Endodermal cell (in vitro differentiated cells): ENCODE data around the gene CIT. TPM values are rescaled to one million over a fixed set of nuclear protein-coding genes. Genes with fewer than 3 reads are reported as not detected.

Source experiments
- DNase-seq: peaks from one replicate; pipeline ENCODE4 v3.0.0-alpha.2; 2017
- H3K27ac ChIP-seq: 2 replicates; pipeline ENCODE4 v1.5.1; 2013; ENCODE audit warnings: mild to moderate bottlenecking, low read depth, low read length, moderate library complexity
- H3K27me3 ChIP-seq: 2 replicates; pipeline ENCODE4 v1.6.1; 2013; ENCODE audit warnings: mild to moderate bottlenecking, low read length, moderate library complexity; ENCODE audit not compliant: insufficient read depth, control insufficient read depth, poor library complexity, severe bottlenecking
- H3K36me3 ChIP-seq: 2 replicates; pipeline ENCODE4 v1.7.0; 2013; ENCODE audit warnings: mild to moderate bottlenecking, low read length, moderate library complexity; ENCODE audit not compliant: control insufficient read depth, insufficient read depth
- H3K4me1 ChIP-seq: one replicate; pipeline ENCODE4 v1.7.0; 2013; ENCODE audit warnings: low read length; ENCODE audit not compliant: control insufficient read depth, insufficient read depth
- H3K4me3 ChIP-seq: 2 replicates; pipeline ENCODE4 v1.5.1; 2013; ENCODE audit warnings: mild to moderate bottlenecking, low read length, moderate library complexity
- H3K9ac ChIP-seq: 2 replicates; pipeline ENCODE4 v1.6.1; 2013; ENCODE audit warnings: mild to moderate bottlenecking, low read length, moderate library complexity; ENCODE audit not compliant: poor library complexity, severe bottlenecking; ENCODE audit errors: extremely low read depth
- H3K9me3 ChIP-seq: 2 replicates; pipeline ENCODE4 v1.6.1; 2013; ENCODE audit warnings: mild to moderate bottlenecking, low read length, moderate library complexity; ENCODE audit not compliant: control insufficient read depth
- H3K27ac Mint-ChIP-seq: 2 replicates; pipeline ENCODE4 v1.8.0; 2020; ENCODE audit warnings: mixed read lengths
- H3K27me3 Mint-ChIP-seq: 2 replicates; pipeline ENCODE4 v1.8.0; 2021; ENCODE audit warnings: mild to moderate bottlenecking, mixed read lengths; ENCODE audit not compliant: insufficient read depth
- H3K36me3 Mint-ChIP-seq: 2 replicates; pipeline ENCODE4 v1.8.0; 2020; ENCODE audit warnings: low read depth, mixed read lengths
- H3K4me1 Mint-ChIP-seq: 2 replicates; pipeline ENCODE4 v1.8.0; 2020; ENCODE audit warnings: mixed read lengths
- H3K4me3 Mint-ChIP-seq: 2 replicates; pipeline ENCODE4 v1.8.0; 2020; ENCODE audit warnings: mild to moderate bottlenecking, moderate library complexity, mixed read lengths
- H3K9me3 Mint-ChIP-seq: 2 replicates; pipeline ENCODE4 v1.8.0; 2020; ENCODE audit warnings: mild to moderate bottlenecking, mixed read lengths
- WGBS, 2 experiments: methylation state at CpG; one replicate each; pipeline versions ENCODE4 v1.1.5 to v1.1.7; 2013; ENCODE audit warnings: missing lambda C conversion rate in 2 of 2, mixed read lengths in 1 of 2; ENCODE audit not compliant: insufficient coverage in 1 of 2, insufficient read length in 1 of 2; 5-methylcytosine and 5-hydroxymethylcytosine counted together
- total RNA-seq, 2 donors: library from RNA; stranded (reverse); fragmentation: NEBNext Ultra II Directional in 1 of 2; extraction: Animal tissue kit (Norgen Biotek cat#: 25700) in 1 of 2; gene quantifications; 2 replicates in 1 of 2; 3 replicates in 1 of 2; pipeline ENCODE4 v1.2.1, GENCODE V29; 2021
- TF ChIP-seq, protein P1 (sequence below): fragments of 200-600 bp; sonication (generic); conservative IDR thresholded peaks from 2 replicates; pipeline ENCODE4 v1.5.0; 2021; ENCODE audit warnings: antibody characterized with exemption, mild to moderate bottlenecking

CIT gene
- total RNA-seq, 2 donors from 2014 or later = 57.3 to 79.1 TPM

DNA sequence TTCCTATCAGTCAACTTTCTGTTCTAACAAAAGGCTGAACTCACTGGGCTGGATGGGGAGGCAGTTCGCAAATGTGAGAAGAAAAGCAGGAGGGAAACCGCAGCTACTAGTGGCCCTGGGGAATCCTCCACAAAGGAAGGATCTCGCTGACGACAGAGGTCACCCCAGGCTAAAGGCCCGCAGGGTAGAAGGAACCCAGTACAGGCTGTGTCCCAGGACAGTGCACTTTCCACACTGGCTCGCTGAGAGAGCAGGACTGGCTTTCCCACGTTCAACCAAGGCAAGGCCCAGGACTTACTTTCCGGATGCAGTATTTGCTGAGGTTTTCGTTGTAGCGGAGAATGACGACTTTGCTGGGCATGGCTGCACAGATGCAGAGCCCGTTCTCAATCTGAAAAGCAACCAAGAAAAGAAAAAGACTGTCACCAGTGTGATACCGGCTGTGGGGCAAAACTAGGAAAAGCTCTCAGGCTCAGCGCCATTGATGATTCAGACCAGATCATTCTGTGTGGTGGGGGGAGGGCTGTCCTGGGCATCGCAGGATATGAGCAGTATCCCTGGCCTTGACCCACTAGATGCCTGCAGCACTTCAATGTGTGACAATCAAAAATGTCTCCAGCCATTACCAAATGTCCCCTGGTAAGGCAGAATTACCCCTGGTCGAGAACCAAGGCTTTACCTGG lies 172.9 kb downstream of the CIT start:
- Mint-ChIP-seq H3K36me3 (peaks cover 79% of the 10 kb centered on the region), H3K27me3 (no peaks in the 10 kb centered on the region), H3K9me3 (no peaks in the 10 kb centered on the region), H3K27ac (no peak overlapping the region), H3K4me3 (no peak overlapping the region), H3K4me1 (no peaks in the 10 kb centered on the region)
- Histone ChIP-seq H3K27me3 (no peaks in the 10 kb centered on the region), H3K9me3 (no peaks in the 10 kb centered on the region), H3K36me3 (peaks cover 61% of the 10 kb centered on the region), H3K9ac (no peak overlapping the region), H3K27ac (no peak overlapping the region), H3K4me3 (no peak overlapping the region), H3K4me1 (no peaks in the 10 kb centered on the region)
- TF ChIP-seq, protein P1, sequence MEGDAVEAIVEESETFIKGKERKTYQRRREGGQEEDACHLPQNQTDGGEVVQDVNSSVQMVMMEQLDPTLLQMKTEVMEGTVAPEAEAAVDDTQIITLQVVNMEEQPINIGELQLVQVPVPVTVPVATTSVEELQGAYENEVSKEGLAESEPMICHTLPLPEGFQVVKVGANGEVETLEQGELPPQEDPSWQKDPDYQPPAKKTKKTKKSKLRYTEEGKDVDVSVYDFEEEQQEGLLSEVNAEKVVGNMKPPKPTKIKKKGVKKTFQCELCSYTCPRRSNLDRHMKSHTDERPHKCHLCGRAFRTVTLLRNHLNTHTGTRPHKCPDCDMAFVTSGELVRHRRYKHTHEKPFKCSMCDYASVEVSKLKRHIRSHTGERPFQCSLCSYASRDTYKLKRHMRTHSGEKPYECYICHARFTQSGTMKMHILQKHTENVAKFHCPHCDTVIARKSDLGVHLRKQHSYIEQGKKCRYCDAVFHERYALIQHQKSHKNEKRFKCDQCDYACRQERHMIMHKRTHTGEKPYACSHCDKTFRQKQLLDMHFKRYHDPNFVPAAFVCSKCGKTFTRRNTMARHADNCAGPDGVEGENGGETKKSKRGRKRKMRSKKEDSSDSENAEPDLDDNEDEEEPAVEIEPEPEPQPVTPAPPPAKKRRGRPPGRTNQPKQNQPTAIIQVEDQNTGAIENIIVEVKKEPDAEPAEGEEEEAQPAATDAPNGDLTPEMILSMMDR = no peak
- no peak for DNase-seq
- WGBS, 2 experiments = 93 to 95% methylated on average over 15 to 16 of the region's 16 CpGs

DNA sequence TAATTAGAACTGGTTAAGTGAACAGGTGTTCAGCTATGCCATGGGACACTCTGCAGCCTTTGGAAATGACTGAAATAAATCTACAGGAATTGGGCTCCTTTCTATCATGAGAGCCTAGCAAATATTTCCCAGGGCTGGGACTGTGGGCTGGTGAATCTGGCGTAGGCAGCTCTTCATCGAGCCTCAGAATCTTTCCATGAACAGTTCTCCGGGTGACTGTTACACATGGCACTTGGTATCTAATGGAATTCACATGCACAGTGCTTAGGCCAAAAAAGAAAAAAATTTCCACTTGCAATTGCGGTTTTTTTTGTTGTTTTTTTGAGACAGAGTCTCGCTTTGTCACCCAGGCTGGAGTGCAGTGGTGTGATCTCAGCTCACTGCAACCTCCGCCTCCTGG lies 177.0 kb downstream of the CIT start:
- H3K36me3 ChIP-seq = peaks cover 48% of the 10 kb centered on the region
- DNase-seq = no peak
- H3K9me3 ChIP-seq = no peaks in the 10 kb centered on the region
- no peak overlapping the region for H3K27ac ChIP-seq
- Mint-ChIP-seq H3K27me3 (no peaks in the 10 kb centered on the region), H3K27ac (no peak overlapping the region), H3K9me3 (no peaks in the 10 kb centered on the region), H3K4me1 (no peaks in the 10 kb centered on the region), H3K4me3 (no peak overlapping the region), H3K36me3 (peaks cover 62% of the 10 kb centered on the region)
- H3K4me3 ChIP-seq = no peak overlapping the region
- no peaks in the 10 kb centered on the region for H3K4me1 ChIP-seq
- WGBS, 2 experiments = 94 to 95% methylated on average over 5 to 6 of the region's 6 CpGs
- no peaks in the 10 kb centered on the region for H3K27me3 ChIP-seq
- H3K9ac ChIP-seq = no peak overlapping the region
- TF ChIP-seq, protein P1 = no peak

DNA sequence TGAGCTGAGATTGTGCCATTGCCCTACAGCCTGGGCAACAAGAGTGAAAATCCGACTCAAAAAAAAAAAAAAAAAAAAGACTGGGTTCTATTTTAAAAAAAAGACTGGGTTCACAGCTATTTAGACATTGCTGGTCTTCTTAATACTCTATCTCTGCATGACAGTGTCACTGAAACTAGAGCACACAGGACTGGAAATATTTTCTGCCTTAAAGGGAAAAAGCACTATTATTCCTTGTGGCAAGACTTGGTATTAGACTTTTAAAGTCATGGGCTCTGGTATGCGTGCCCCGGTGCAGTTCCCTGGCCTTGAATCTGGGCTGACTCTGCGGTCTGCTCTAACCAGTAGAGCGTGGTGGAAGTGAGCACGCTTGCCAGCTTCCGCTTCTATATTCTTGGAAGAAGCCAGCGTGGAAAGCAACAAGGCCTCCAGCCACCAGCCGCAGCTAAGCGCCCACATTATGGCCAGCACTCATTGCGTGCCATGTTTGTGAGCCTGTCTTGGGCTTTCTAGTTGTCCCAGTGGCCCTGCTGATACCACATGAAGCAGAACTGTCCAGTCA lies 177.8 kb downstream of the CIT start:
- 96% methylated on average over 10 to 11 of the region's 11 CpGs for WGBS, 2 experiments

More for the DNA sequence above, 177.8 kb downstream of the CIT start:
- H3K27me3 Mint-ChIP-seq = no peaks in the 10 kb centered on the region
- H3K36me3 Mint-ChIP-seq = peaks cover 57% of the 10 kb centered on the region
- Histone ChIP-seq H3K4me1 (no peaks in the 10 kb centered on the region), H3K9ac (no peak overlapping the region), H3K4me3 (no peak overlapping the region), H3K36me3 (peaks cover 48% of the 10 kb centered on the region), H3K27me3 (no peaks in the 10 kb centered on the region), H3K27ac (no peak overlapping the region), H3K9me3 (no peaks in the 10 kb centered on the region)
- no peaks in the 10 kb centered on the region for H3K9me3 Mint-ChIP-seq
- H3K27ac Mint-ChIP-seq = no peak overlapping the region
- TF ChIP-seq, protein P1 = no peak
- no peak overlapping the region for H3K4me3 Mint-ChIP-seq
- no peaks in the 10 kb centered on the region for H3K4me1 Mint-ChIP-seq
- no peak for DNase-seq
